NCI-H748 (cell line): Measurements from ENCODE around the gene TANGO6.
"Not testable (repeated sequence)": the region's sequence is repeated elsewhere in the genome, so short reads cannot be mapped to it uniquely, and the experiment has no call there.

Source experiments
- DNase-seq: peaks from one replicate; lab custom pipeline; 2025; ENCODE audit not compliant: unreplicated experiment; lab: John Stamatoyannopoulos, UW

Gene TANGO6

GRCh38 chr16:69049603-69050375 is 206.5 kb downstream of the TANGO6 start:
- DNase-seq: no peak

GRCh38 chr16:69051517-69051830 is 208.1 kb downstream of the TANGO6 start:
- DNase-seq: not testable (repeated sequence)

- no peak for DNase-seq
Measured at GRCh38 chr16:69055008-69055407, 211.7 kb downstream of the TANGO6 start.

- no peak for DNase-seq
Measured at GRCh38 chr16:69055980-69056379, 212.6 kb downstream of the TANGO6 start.

GRCh38 chr16:69056421-69056820 is 213.1 kb downstream of the TANGO6 start:
- no peak for DNase-seq

- DNase-seq: peak; percentile 3
Measured at GRCh38 chr16:69057400-69058378, 214.4 kb downstream of the TANGO6 start.

DNA sequence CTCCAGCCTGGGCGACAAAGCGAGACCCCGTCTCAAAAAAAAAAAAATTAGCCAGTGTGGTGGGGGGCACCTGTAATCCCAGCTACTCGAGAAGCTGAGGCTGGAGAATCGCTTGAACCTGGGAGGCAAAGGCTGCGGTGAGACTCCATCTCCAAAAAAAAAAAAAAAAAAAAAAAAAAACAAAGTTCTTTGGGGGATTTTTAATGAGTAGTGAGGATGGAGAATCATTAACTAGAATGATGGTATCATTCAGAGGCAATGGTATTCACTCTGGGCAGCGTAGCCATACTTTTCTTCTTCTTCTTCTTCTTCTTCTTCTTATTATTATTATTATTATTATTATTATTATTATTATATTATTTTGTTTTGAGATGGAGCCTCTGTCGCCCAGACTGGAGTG is 220.2 kb downstream of the TANGO6 start:
- not testable (repeated sequence) for DNase-seq

- no peak for DNase-seq
Measured at GRCh38 chr16:69064124-69064763, 220.9 kb downstream of the TANGO6 start.

DNA sequence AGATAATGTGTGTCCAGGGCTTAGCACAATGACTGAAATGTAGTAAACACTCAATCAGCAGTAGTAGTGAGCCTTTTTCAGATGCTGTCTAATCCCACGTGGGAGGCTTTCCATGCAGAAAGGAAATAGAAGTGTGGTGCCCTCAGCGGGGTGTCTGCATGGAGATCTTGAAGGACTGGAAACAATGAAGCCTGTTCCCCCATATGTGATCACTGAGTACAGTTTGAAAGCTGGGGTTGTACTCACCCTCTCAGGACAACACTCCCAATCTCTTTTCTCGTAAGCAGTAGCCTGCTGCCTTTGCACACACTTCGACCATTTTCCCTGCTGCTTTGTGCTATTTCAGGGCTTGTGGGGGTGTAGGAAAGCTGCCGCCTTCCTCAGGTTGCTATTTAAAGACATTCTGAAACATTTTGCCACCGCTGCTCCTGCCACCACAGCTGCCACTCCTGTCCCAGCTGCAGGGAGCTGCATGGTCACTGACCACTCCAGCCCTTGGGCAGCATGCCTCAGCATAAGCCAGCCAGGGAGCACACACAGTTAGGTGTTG is 221.5 kb downstream of the TANGO6 start:
- DNase-seq: no peak

DNA sequence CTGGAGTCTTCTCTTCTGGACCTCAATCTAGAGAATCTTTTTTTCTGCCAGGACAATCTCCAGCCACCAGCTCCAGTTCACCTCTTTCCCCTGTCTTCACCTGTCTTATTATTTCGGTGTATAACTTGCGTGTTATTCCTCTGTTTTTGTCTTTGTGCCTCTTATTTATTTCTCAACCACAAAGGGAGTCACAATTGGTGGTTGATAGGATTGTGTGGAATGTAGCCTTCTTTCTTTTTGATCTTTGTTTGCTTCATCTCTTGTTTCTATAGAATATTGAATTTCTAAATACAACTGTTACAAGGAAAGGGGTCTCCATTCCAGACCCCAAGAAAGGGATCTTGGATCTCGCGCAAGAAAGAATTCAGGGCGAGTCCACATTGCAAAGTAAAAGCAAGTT is 226.2 kb downstream of the TANGO6 start:
- DNase-seq: no peak

DNA sequence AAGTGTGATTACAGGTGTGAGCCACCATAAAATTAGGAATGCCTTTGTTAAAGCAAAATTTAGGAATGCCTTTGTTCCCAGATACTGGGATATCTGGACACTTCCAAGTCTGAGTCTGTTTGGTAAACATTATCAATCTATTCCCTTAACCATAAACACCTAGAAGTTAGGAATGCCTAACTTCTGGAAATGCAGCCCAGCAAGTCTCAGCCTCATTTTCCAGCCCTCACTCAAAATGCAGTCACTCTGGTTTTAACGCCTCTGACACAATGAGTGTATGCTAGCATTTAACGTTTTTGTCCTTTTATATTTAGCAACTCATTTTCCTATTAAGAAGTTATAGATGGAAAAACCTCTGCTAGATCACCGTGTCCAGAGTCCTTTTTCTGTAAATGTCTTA is 227.7 kb downstream of the TANGO6 start:
- no peak for DNase-seq

DNA sequence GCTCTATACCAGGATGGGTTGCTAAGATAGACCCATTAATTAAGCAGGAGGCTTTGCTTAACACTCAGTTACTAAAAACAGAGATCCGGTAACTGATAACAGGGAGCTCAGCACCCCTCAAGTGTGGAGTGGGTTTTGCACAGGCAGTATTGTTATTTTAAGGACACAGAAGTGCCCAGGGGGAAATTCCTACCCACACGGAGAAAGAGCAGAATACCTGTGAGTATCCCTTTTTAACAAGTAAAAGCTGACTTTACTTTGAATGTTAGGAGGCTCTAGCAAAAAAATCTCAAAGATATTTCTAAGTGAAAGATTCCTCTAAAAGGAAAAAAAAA is 229.3 kb downstream of the TANGO6 start:
- no peak for DNase-seq

DNA sequence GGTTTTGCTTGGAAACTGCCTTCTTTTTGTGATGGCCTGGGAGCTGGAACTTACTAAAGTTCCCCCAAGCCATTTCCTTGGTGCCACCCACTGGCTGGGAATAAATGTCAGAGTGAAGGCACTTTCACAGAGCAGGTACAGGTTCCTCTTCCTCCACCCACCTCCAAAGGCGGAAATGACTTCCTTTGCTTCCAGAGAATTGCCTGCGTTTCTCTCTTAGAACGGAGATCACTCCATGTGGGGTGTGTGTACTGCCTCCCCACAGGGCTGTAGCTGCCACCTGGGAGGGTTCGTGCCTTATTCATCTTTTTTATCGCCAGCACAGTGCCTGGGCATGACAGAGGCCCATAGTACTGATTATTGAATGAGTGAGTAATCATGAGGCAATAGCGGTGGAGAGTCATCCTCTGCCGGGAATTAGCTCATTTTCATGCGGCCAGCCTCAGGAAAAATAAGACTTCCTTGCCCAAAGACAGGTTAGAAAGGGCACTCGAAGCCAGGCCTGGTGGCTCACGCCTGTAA is 229.9 kb downstream of the TANGO6 start:
- no peak for DNase-seq

GRCh38 chr16:69077251-69077650 is 233.9 kb downstream of the TANGO6 start:
- no peak for DNase-seq

- DNase-seq: no peak
Measured at GRCh38 chr16:69078073-69078472, 234.7 kb downstream of the TANGO6 start.

- no peak for DNase-seq
Measured at GRCh38 chr16:69079697-69080096, 236.4 kb downstream of the TANGO6 start.

DNA sequence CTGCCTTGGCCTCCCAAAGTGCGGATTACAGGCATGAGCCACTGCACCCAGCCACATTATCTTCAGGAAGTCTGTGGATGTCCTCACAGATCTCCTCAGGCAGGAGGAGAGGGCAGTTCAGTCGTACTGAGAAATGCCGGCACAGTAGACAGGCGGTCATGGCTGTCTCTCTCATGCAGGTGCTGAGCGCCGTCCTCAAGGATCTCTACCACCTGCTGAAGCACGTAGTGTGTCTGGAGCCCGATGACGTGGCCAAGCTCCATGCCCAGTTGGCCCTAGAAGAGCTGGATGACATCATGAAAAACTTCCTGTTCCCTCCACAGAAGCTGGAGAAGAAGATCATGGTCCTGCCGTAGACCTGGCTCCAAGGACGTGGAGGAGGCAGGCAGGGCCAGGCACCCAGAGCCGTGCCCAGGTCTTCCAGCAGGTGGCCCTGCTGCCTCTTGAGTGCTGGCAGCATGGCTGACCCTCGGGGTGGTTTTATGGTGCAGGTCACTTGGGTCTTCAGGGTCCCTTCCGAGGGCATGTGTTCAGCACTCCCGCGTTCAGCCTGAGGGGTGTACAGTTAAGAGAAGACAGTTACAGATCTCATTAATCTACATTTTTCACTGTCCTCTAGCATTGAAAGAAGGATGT is 240.1 kb downstream of the TANGO6 start:
- no peak for DNase-seq

GRCh38 chr16:69084289-69084688 is 241.0 kb downstream of the TANGO6 start:
- DNase-seq: no peak

DNA sequence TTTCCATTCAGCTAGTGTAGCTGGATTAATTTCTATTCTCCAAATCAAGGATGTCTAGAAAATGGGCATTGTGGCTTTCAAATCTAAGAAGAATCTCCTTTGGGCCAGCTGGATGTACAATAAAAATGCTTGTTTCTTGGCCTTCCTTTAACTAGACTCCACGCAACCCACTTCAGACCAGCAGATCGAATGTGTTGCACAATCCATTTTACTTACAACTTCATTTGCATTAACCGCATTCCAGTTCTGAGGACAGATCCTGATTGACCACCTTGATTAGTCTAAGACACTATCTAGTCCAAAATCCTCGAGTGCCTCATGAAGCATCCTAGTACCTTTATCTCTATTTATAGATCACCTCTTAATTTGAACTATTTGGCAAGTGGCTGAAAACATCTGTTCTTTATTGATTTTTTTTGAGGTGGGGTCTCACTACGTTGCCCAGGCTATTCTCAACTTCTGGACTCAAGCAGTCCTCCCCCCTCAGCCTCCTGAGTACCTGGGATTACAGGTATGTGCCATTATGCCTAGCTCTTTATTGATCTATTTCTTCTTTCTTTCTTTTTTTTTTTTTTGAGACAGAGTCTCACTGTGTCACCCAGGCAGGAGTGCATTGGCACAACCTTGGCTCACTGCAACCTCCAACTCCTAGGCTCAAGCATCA is 241.8 kb downstream of the TANGO6 start:
- DNase-seq: no peak

DNA sequence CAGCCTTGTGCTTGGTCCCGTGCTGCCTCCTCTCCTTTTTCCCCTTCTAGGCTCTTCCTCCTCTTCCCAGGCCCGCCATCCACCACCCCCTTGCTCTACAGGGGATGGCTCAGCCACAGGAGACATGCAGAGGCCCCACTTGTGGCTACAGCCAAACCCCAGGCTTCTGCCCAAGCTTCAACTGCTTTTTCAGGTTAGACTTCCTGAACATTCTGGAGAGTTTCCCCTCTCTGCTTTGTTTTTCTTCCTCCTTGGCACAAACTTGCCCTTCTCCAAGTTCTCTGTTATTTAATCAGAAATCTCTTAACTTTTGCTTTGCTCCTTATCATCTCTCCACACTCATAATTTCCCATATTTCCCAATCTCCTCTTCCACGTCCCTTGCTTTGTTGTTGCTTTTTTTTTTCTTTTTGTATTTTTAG is 243.8 kb downstream of the TANGO6 start:
- DNase-seq: no peak
